GM12872 (cell line): ENCODE measurements around the gene IFNGR2.

Experiments used
- CTCF ChIP-seq: IDR thresholded peaks from 3 replicates; pipeline ENCODE4 v1.5.1; 2011; ENCODE audit warnings: low read depth, mild to moderate bottlenecking, low read length, moderate library complexity; ENCODE audit not compliant: insufficient read depth

Gene IFNGR2

GRCh38 chr21:33451634-33452071, 48.4 kb downstream of the IFNGR2 start:
- no peak for TF ChIP-seq CTCF

- TF ChIP-seq CTCF: no peak
Observed at GRCh38 chr21:33452362-33452761, 49.1 kb downstream of the IFNGR2 start.

- TF ChIP-seq CTCF: no peak
Observed at GRCh38 chr21:33455686-33456446, 52.7 kb downstream of the IFNGR2 start.

- no peak for TF ChIP-seq CTCF
Observed at GRCh38 chr21:33458861-33459260, 55.6 kb downstream of the IFNGR2 start.

GRCh38 chr21:33461538-33462250, 58.5 kb downstream of the IFNGR2 start:
- no peak for TF ChIP-seq CTCF

GRCh38 chr21:33470701-33471100, 67.5 kb downstream of the IFNGR2 start:
- no peak for TF ChIP-seq CTCF

GRCh38 chr21:33473344-33473743, 70.1 kb downstream of the IFNGR2 start:
- no peak for TF ChIP-seq CTCF
